Measurements from ENCODE around the gene FITM1. TPM values are rescaled to one million over a fixed set of nuclear protein-coding genes. Genes with fewer than 3 reads are reported as not detected.

The FITM1 gene
- total RNA-seq, 2 donors from 2014 or later = 1.1 TPM; not detected in 1

- Histone ChIP-seq H3K27me3 (ENCODE audit: control insufficient read depth, insufficient read depth, low read length, poor library complexity, severe bottlenecking) (no peaks in the 10 kb centered on the region), H3K36me3 (ENCODE audit: control insufficient read depth, insufficient read depth, low read length) (peaks cover 19% of the 10 kb centered on the region)
Observed at GRCh38 chr14:24126939-24127338, 3.5 kb upstream of the FITM1 start.

GRCh38 chr14:24127673-24128072, 2.8 kb upstream of the FITM1 start:
- H3K4me3 Mint-ChIP-seq = no peak overlapping the region
- peaks cover 14% of the 10 kb centered on the region for H3K36me3 Mint-ChIP-seq (ENCODE audit: low read depth)
- Histone ChIP-seq H3K27me3 (ENCODE audit: control insufficient read depth, insufficient read depth, low read length, poor library complexity, severe bottlenecking) (no peaks in the 10 kb centered on the region), H3K27ac (ENCODE audit: low read depth, low read length) (no peak overlapping the region), H3K9me3 (ENCODE audit: control insufficient read depth, low read length) (no peaks in the 10 kb centered on the region), H3K4me3 (ENCODE audit: low read length) (no peak overlapping the region), H3K9ac (ENCODE audit: extremely low read depth, low read length, poor library complexity, severe bottlenecking) (no peak overlapping the region), H3K36me3 (ENCODE audit: control insufficient read depth, insufficient read depth, low read length) (peaks cover 16% of the 10 kb centered on the region), H3K4me1 (ENCODE audit: control insufficient read depth, insufficient read depth, low read length) (no peaks in the 10 kb centered on the region)
- H3K9me3 Mint-ChIP-seq = no peaks in the 10 kb centered on the region
- no peak for TF ChIP-seq CTCF (conservative IDR thresholded peaks at IDR 0.05)
- H3K27me3 Mint-ChIP-seq (ENCODE audit: insufficient read depth) = no peaks in the 10 kb centered on the region
- DNase-seq = no peak
- 97 to 100% methylated on average over 1 to 2 of the region's 2 CpGs for WGBS, 2 experiments (ENCODE audit: insufficient coverage in 1 of 2, insufficient read length in 1 of 2)
- no peak overlapping the region for H3K27ac Mint-ChIP-seq
- H3K4me1 Mint-ChIP-seq = peaks cover 4% of the 10 kb centered on the region

More at GRCh38 chr14:24126939-24127338, 3.5 kb upstream of the FITM1 start:
- H3K4me3 ChIP-seq (ENCODE audit: low read length) = no peak overlapping the region
- H3K27me3 Mint-ChIP-seq (ENCODE audit: insufficient read depth) = no peaks in the 10 kb centered on the region
- no peak overlapping the region for H3K4me3 Mint-ChIP-seq
- peaks cover 17% of the 10 kb centered on the region for H3K36me3 Mint-ChIP-seq (ENCODE audit: low read depth)
- no peaks in the 10 kb centered on the region for H3K4me1 ChIP-seq (ENCODE audit: control insufficient read depth, insufficient read depth, low read length)
- TF ChIP-seq CTCF (conservative IDR thresholded peaks at IDR 0.05) = no peak
- H3K27ac Mint-ChIP-seq = no peak overlapping the region
- DNase-seq = no peak
- no peaks in the 10 kb centered on the region for H3K9me3 ChIP-seq (ENCODE audit: control insufficient read depth, low read length)
- no peak overlapping the region for H3K27ac ChIP-seq (ENCODE audit: low read depth, low read length)
- no peaks in the 10 kb centered on the region for H3K9me3 Mint-ChIP-seq
- peaks cover 4% of the 10 kb centered on the region for H3K4me1 Mint-ChIP-seq
- no peak overlapping the region for H3K9ac ChIP-seq (ENCODE audit: extremely low read depth, low read length, poor library complexity, severe bottlenecking)

- Histone ChIP-seq H3K27me3 (ENCODE audit: control insufficient read depth, insufficient read depth, low read length, poor library complexity, severe bottlenecking) (no peaks in the 10 kb centered on the region), H3K4me1 (ENCODE audit: control insufficient read depth, insufficient read depth, low read length) (no peaks in the 10 kb centered on the region), H3K9ac (ENCODE audit: extremely low read depth, low read length, poor library complexity, severe bottlenecking) (no peak overlapping the region), H3K4me3 (ENCODE audit: low read length) (no peak overlapping the region), H3K36me3 (ENCODE audit: control insufficient read depth, insufficient read depth, low read length) (peaks cover under 1% of the 10 kb centered on the region), H3K9me3 (ENCODE audit: control insufficient read depth, low read length) (no peaks in the 10 kb centered on the region), H3K27ac (ENCODE audit: low read depth, low read length) (no peak overlapping the region)
- Mint-ChIP-seq H3K4me3 (no peak overlapping the region), H3K36me3 (ENCODE audit: low read depth) (peaks cover 4% of the 10 kb centered on the region), H3K4me1 (no peaks in the 10 kb centered on the region), H3K27me3 (ENCODE audit: insufficient read depth) (no peaks in the 10 kb centered on the region), H3K27ac (no peak overlapping the region), H3K9me3 (no peaks in the 10 kb centered on the region)
- TF ChIP-seq CTCF (conservative IDR thresholded peaks at IDR 0.05) = no peak
- 87 to 90% methylated on average over 5 to 8 of the region's 8 CpGs for whole genome bisulfite sequencing, 2 experiments (ENCODE audit: insufficient coverage in 1 of 2, insufficient read length in 1 of 2)
- no peak for DNase-seq
Observed at GRCh38 chr14:24129410-24129998, 955 bp upstream of the FITM1 start.
